Mesothelial cell of epicardium (in vitro differentiated cells): Measurements from ENCODE around the gene ALDOC. TPM values are rescaled to one million over a fixed set of nuclear protein-coding genes. Genes with fewer than 3 reads are reported as not detected.

Experiments
- DNase-seq, 2 experiments: peaks; one replicate each; pipeline ENCODE4 v3.0.0; 2021; ENCODE audit warnings: low spot score in 2 of 2; ENCODE audit not compliant: unreplicated experiment in 2 of 2
- H3K27ac Mint-ChIP-seq: 2 replicates; pipeline ENCODE4 v1.8.0; 2021; ENCODE audit warnings: mixed read lengths
- H3K27me3 Mint-ChIP-seq: 2 replicates; pipeline ENCODE4 v1.8.0; 2021; ENCODE audit warnings: low read depth, mixed read lengths
- H3K36me3 Mint-ChIP-seq: 2 replicates; pipeline ENCODE4 v1.8.0; 2021; ENCODE audit warnings: mixed read lengths
- H3K4me1 Mint-ChIP-seq: 2 replicates; pipeline ENCODE4 v1.8.0; 2021; ENCODE audit warnings: mixed read lengths
- H3K4me3 Mint-ChIP-seq: 2 replicates; pipeline ENCODE4 v1.8.0; 2021; ENCODE audit warnings: mild to moderate bottlenecking, moderate library complexity, mixed read lengths
- H3K9me3 Mint-ChIP-seq: 2 replicates; pipeline ENCODE4 v1.8.0; 2021; ENCODE audit warnings: mixed read lengths
- total RNA-seq: library from RNA; stranded (reverse); gene quantifications from 3 replicates; pipeline ENCODE4 v1.2.1, GENCODE V29; 2021
- TF ChIP-seq, protein P1 (sequence below): fragments of 200-600 bp; sonication (generic); IDR thresholded peaks from one replicate; pipeline ENCODE4 v1.5.0; 2021; ENCODE audit warnings: antibody characterized with exemption; ENCODE audit not compliant: unreplicated experiment

The ALDOC gene
- total RNA-seq, 1 donor from 2014 or later = 22.6 TPM

- Mint-ChIP-seq H3K4me3 (peak within 1 kb of the TSS; percentile 90), H3K27ac (peak within 1 kb of the TSS; percentile 75), H3K27me3 (no peaks in the 10 kb centered on the region), H3K9me3 (no peaks in the 10 kb centered on the region), H3K4me1 (peaks cover 27% of the 10 kb centered on the region), H3K36me3 (peaks cover 13% of the 10 kb centered on the region)
- TF ChIP-seq, protein P1, sequence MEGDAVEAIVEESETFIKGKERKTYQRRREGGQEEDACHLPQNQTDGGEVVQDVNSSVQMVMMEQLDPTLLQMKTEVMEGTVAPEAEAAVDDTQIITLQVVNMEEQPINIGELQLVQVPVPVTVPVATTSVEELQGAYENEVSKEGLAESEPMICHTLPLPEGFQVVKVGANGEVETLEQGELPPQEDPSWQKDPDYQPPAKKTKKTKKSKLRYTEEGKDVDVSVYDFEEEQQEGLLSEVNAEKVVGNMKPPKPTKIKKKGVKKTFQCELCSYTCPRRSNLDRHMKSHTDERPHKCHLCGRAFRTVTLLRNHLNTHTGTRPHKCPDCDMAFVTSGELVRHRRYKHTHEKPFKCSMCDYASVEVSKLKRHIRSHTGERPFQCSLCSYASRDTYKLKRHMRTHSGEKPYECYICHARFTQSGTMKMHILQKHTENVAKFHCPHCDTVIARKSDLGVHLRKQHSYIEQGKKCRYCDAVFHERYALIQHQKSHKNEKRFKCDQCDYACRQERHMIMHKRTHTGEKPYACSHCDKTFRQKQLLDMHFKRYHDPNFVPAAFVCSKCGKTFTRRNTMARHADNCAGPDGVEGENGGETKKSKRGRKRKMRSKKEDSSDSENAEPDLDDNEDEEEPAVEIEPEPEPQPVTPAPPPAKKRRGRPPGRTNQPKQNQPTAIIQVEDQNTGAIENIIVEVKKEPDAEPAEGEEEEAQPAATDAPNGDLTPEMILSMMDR = no peak
- peak; percentile 86 to 93 for DNase-seq
Observed at GRCh38 chr17:28571361-28572122, 5.2 kb downstream of the ALDOC start, which contains the start of gene PIGS. Gene PIGS, minus strand, starts transcription at chr17:28571524. Its CDS starts 28 bp downstream, at chr17:28571496.

DNA sequence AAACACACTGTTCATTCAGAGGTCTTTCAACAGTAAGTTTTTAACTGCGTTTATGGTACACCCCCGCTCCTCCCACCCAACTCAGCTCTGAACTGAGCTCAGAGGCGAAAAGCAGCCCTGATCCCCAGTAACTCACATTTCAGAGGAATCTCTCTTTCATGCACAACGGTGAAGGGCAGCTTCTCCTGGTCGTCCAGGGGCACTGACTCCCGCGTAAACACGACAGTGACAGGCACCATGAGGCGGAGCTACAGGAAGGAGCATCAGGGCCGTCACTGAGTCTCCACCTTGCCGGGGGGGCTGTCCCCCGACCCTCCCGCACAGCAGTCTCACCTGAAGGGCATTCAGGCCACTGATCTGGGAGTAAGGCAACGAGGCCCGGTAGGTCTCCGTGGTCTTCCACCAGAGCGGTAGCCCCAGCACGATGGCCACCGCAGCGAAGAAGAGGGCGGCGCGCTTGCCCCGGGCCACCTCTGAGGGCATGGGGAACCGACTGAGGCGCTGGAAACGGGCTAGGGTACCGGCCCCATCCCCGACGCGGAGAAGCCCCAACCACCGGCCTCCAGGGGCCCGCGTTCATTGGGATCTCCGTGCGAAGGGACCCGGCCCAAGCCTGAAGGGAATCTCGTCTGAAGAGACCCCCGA is 5.9 kb downstream of the ALDOC start:
- peak overlapping the region; percentile 90 for H3K4me3 Mint-ChIP-seq
- DNase-seq = no peak
- H3K27me3 Mint-ChIP-seq = no peaks in the 10 kb centered on the region
- TF ChIP-seq, protein P1 = no peak
- no peaks in the 10 kb centered on the region for H3K9me3 Mint-ChIP-seq
- H3K4me1 Mint-ChIP-seq = peaks cover 22% of the 10 kb centered on the region
- peaks cover 13% of the 10 kb centered on the region for H3K36me3 Mint-ChIP-seq
- peak overlapping the region; percentile 75 for H3K27ac Mint-ChIP-seq

DNA sequence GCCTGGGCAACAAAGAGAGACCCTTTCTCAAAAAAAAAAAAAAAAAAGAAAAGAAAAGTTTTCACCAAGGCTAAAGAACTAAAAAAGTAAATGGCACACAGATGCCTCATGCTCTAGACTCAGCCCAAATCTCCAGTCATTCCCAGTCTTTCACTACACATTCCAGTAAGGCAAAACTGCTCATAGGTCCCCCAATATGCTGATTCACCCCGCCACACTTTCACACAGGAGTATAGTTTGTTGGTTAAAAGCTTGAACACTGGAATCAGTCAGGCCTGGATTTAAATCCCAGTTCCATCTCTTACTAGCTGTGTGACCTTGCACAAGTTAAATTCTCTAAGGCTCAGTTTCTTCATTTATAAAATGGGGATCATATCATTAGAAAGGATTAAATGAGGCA is 7.2 kb downstream of the ALDOC start:
- H3K27me3 Mint-ChIP-seq = no peaks in the 10 kb centered on the region
- TF ChIP-seq, protein P1 = no peak
- no peaks in the 10 kb centered on the region for H3K9me3 Mint-ChIP-seq
- no peak for DNase-seq
- H3K36me3 Mint-ChIP-seq = peaks cover 13% of the 10 kb centered on the region
- H3K27ac Mint-ChIP-seq = no peak overlapping the region
- peak overlapping the region; percentile 90 for H3K4me3 Mint-ChIP-seq
- H3K4me1 Mint-ChIP-seq = peaks cover 22% of the 10 kb centered on the region

- H3K4me3 Mint-ChIP-seq = no peak overlapping the region
- TF ChIP-seq, protein P1 = no peak
- H3K27ac Mint-ChIP-seq = no peak overlapping the region
- H3K27me3 Mint-ChIP-seq = no peaks in the 10 kb centered on the region
- H3K4me1 Mint-ChIP-seq = peaks cover 34% of the 10 kb centered on the region
- no peak for DNase-seq
- H3K36me3 Mint-ChIP-seq = peaks cover 13% of the 10 kb centered on the region
- no peaks in the 10 kb centered on the region for H3K9me3 Mint-ChIP-seq
Observed at GRCh38 chr17:28567604-28568003, 9.1 kb downstream of the ALDOC start.

DNA sequence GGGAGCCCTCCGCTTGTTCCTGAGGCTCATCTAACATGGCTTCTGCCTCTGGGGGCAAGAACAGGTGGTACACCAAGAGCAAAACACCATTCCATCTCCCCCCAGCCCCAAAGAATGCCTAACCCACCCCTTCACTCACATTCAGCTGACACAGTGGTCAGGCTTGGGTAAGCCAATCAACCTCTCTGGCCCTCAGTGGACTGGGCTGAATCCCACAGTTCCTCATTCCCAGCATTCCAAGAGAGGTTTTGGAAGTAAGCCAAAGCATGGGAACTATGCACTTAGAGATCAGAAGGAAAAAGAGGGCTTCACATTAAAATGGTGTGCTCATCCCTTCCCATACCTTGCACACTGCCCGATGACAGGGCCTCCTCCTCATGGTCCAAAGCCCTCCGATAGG is 13.2 kb downstream of the ALDOC start:
- Mint-ChIP-seq H3K27me3 (no peaks in the 10 kb centered on the region), H3K36me3 (peaks cover 25% of the 10 kb centered on the region), H3K27ac (peak overlapping the region; percentile 91), H3K4me3 (no peak overlapping the region), H3K9me3 (no peaks in the 10 kb centered on the region), H3K4me1 (peaks cover 11% of the 10 kb centered on the region)
- DNase-seq = no peak
- TF ChIP-seq, protein P1 = no peak
